Measurements from ENCODE around the gene NEU2.

Gene NEU2

DNA sequence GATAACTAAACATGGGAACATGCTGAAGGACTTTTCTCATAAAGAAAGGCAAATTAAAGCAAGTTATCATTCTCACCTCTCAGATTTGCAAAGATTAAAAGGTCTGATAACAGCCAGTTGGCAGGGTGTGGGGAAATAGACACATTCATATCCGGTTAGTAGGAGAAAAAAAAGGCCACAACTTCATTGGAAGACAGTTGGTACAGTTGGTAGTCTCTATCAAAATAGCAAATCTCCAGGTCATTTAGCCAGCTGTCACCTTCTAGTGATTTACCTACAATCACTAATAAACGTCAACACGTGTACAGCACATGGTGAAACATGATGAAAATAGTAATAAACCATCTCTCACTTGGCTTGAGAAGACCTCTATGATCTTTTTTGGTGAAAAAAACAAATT, 44.3 kb downstream of the NEU2 start:
- no peak for DNase-seq (ENCODE audit: low read depth)

GRCh38 chr2:233079473-233079877, 47.0 kb downstream of the NEU2 start:
- no peak for DNase-seq (ENCODE audit: low read depth)

GRCh38 chr2:233079953-233080835, 47.7 kb downstream of the NEU2 start:
- DNase-seq (ENCODE audit: low read depth), result no peak

- no peak for DNase-seq (ENCODE audit: low read depth)
Measured at GRCh38 chr2:233080836-233081229, 48.4 kb downstream of the NEU2 start.

GRCh38 chr2:233081232-233081730, 48.8 kb downstream of the NEU2 start:
- no peak for DNase-seq (ENCODE audit: low read depth)

- no peak for DNase-seq (ENCODE audit: low read depth)
Measured at GRCh38 chr2:233081731-233082221, 49.3 kb downstream of the NEU2 start.

DNA sequence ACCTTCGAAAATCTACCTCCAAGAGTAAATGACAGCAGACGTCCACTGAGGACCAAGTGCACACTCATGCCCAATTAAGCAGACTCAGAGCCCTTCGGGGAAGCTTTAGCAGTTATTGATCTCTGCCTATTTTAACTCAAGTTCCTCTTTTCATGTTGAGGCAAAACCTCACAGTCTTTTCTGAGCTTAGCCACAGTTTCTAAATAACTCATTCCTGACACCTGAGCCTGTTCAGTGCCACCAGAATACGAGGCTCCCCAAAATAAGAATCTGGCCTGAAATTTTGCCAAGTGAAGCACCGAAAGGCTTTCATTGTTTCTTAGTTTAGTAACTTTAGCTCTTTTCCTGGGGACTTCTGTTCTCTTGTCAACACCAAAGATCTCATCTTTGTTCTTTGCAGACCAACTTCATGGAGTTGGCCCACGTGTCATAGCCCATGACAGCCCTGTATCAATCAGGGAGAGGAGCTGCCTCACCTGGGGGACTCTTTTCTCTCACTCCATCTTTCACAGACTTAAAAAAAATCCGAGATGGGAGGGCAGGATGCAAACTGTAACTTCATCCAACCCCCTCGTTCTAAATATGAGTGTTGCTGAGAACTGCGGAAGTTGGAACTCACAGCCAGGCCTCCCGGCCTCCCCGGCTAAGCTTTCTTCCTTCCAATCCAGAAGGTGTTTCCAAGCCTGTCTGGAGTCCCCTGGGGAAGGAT, 49.9 kb downstream of the NEU2 start:
- no peak for DNase-seq (ENCODE audit: low read depth)

- DNase-seq (ENCODE audit: low read depth), result no peak
Measured at GRCh38 chr2:233082931-233083755, 50.7 kb downstream of the NEU2 start.

- no peak for DNase-seq (ENCODE audit: low read depth)
Measured at GRCh38 chr2:233083782-233084181, 51.3 kb downstream of the NEU2 start.

GRCh38 chr2:233084488-233084887, 52.0 kb downstream of the NEU2 start:
- DNase-seq (ENCODE audit: low read depth), result no peak

All from EH (cell line).